Coronary artery (tissue), 2 donors: ENCODE results near the gene SCYGR7.

Experiments
- DNase-seq: peaks from one replicate; pipeline ENCODE4 v3.0.0-alpha.2; 2017; ENCODE audit warnings: low spot score
- H3K27ac ChIP-seq, 2 donors: fragments of 200-600 bp; sonication (generic); one replicate each; pipeline ENCODE4 v1.5.1; 2016 to 2019
- H3K4me3 ChIP-seq: fragments of 200-600 bp; sonication (generic); 2 replicates; pipeline ENCODE4 v1.5.1; 2016; ENCODE audit warnings: mild to moderate bottlenecking, moderate library complexity
- CTCF ChIP-seq: fragments of 200-600 bp; sonication (generic); IDR thresholded peaks from one replicate; pipeline ENCODE4 v1.5.1; 2019; ENCODE audit warnings: antibody characterized with exemption

SCYGR7 gene, protein sequence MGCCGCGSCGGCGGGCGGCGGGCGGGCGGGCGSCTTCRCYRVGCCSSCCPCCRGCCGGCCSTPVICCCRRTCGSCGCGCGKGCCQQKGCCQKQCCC

DNA sequence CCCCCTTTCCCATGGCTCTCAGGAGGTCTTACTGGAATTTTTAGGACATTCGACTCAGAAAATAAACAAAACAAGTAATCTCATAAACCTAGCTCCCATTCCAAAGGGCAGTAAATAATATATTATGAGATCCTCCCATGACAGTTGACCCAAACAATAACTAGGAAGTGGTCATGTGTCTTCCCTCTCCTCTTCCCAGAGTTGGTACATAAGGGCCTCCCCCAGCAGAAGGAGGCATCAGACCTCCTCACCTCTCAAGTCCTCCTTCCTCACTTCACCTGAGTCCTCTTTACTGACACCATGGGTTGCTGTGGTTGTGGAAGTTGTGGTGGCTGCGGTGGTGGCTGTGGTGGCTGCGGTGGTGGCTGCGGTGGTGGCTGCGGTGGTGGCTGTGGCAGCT lies at the start of gene SCYGR7:
TSS of gene SCYGR7 (plus strand) at position 301 of the 400 bp plus-strand sequence. CDS start at position 301, 0 bp downstream.
- H3K4me3 ChIP-seq = no peak within 1 kb of the TSS
- H3K27ac ChIP-seq = no peak within 1 kb of the TSS
- TF ChIP-seq CTCF = no peak
- DNase-seq = no peak

- no peak overlapping the region for H3K4me3 ChIP-seq
- no peak for DNase-seq
- TF ChIP-seq CTCF = no peak
- no peak overlapping the region for H3K27ac ChIP-seq
Measured at GRCh38 chr2:227684258-227684657, 43.9 kb upstream of the SCYGR7 start.

DNA sequence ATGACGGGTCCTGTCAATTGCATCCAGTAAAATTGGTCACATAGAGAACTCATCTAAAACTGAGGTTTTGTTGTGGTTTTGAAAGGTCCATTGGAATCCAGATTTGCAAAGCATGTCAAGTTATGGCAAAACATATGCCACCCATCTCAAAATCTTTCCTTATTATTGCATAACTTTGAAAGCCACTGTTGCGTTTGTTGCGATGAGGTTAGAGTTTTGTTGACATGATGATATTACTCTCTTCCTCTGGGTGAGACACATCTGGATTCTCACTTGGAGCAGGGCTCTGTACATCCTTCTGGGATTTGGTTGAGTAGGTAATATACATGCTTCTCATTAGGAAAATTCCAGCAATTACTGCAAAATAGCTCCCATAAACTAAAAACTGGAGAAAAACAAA lies 40.9 kb upstream of the SCYGR7 start:
- Histone ChIP-seq H3K27ac (no peak overlapping the region), H3K4me3 (no peak overlapping the region)
- no peak for TF ChIP-seq CTCF
- no peak for DNase-seq

DNA sequence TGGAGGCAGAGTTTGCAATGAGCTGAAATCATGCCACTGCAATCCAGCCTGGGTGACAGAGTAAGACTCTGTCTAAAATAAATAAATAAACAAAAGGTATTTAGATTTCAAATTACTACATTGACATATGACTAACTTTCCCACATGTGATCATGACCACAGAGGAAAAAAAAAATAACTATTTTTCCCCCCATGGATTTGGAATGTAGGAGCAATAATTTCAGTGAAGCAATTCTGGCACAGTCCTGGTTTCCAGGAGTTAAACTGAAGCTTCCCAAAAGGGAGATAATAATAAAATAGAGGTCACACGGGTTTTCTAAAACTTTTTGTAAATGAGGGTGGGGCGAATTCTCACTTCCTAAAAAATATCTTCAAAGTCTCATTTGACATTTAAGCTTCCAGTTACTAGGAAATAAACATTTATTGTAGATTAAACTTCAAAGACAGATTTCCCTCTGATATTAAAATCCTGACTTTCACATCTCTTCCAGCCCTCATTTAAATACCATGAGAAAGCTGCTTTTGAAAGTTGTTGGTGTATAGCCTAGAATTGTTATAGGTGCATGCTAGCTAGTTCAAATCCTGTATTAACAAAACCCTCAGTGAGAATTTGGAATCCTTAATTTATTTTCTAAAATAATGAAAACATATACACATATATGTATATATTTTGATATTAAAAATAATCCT lies 31.0 kb upstream of the SCYGR7 start:
- TF ChIP-seq CTCF = no peak
- no peak for DNase-seq
- H3K4me3 ChIP-seq = no peak overlapping the region
- no peak overlapping the region for H3K27ac ChIP-seq

- H3K27ac ChIP-seq = no peak overlapping the region
- no peak for DNase-seq
- no peak overlapping the region for H3K4me3 ChIP-seq
- TF ChIP-seq CTCF = no peak
Measured at GRCh38 chr2:227701556-227701955, 26.6 kb upstream of the SCYGR7 start.

- TF ChIP-seq CTCF = no peak
- no peak overlapping the region for H3K4me3 ChIP-seq
- H3K27ac ChIP-seq = no peak overlapping the region
- DNase-seq = no peak
Measured at GRCh38 chr2:227703280-227703732, 24.8 kb upstream of the SCYGR7 start.

- TF ChIP-seq CTCF = no peak
- no peak for DNase-seq
- H3K27ac ChIP-seq = no peak overlapping the region
- H3K4me3 ChIP-seq = no peak overlapping the region
Measured at GRCh38 chr2:227703961-227704360, 24.2 kb upstream of the SCYGR7 start.
